ENCODE results near the gene CLSTN2. TPM values are rescaled to one million over a fixed set of nuclear protein-coding genes. Genes with fewer than 3 reads are reported as not detected.

The CLSTN2 gene
- total RNA-seq, 1 experiment from 2014 or later: 0.68 TPM

- no peak overlapping the region for H4K91ac ChIP-seq (ENCODE audit: insufficient read length, low read depth, low read length)
- H3K18ac ChIP-seq (ENCODE audit: insufficient read length, low read depth, low read length): no peak overlapping the region
- H2AK5ac ChIP-seq (ENCODE audit: insufficient read length, low read length): no peak overlapping the region
- H2BK120ac ChIP-seq (ENCODE audit: low read depth, low read length, poor library complexity, severe bottlenecking): no peak overlapping the region
- H3K23me2 ChIP-seq (ENCODE audit: insufficient read length, low read depth, low read length, poor library complexity, severe bottlenecking): no peaks in the 10 kb centered on the region
- H3K9ac ChIP-seq (ENCODE audit: extremely low read depth, insufficient read length, low read length): no peak overlapping the region
- no peaks in the 10 kb centered on the region for H3K4me1 ChIP-seq (ENCODE audit: insufficient read depth, low read length)
- no CpG with 5 or more reads among the region's 1 CpG for WGBS (ENCODE audit: extremely low coverage, insufficient read length, low lambda C conversion rate)
- 0 out of 2 replicates have a peak, but pooled peaks cover 1% of the 10 kb centered on the region for H3K27me3 Mint-ChIP-seq (ENCODE audit: low read depth)
- H3K14ac ChIP-seq (ENCODE audit: insufficient read depth, low read length): no peak overlapping the region
- no peaks in the 10 kb centered on the region for H3K27me3 ChIP-seq (ENCODE audit: insufficient read depth, low read length)
- no peaks in the 10 kb centered on the region for H4K20me1 ChIP-seq (ENCODE audit: control insufficient read depth, insufficient read depth, insufficient read length)
- H3K4me2 ChIP-seq (ENCODE audit: insufficient read depth, insufficient read length, low read length): no peak overlapping the region
- no peak overlapping the region for H2BK20ac ChIP-seq (ENCODE audit: low read depth, low read length, poor library complexity, severe bottlenecking)
- no peak overlapping the region for H3K23ac ChIP-seq (ENCODE audit: insufficient read length, low read depth, low read length)
- no peak for DNase-seq
- no peak overlapping the region for H2BK12ac ChIP-seq (ENCODE audit: insufficient read length, low read depth, low read length)
- H3K4me1 Mint-ChIP-seq: 0 out of 4 replicates have a peak, but pooled peaks cover 0 to 3% of the 10 kb centered on the region in 2 experiments
- no peaks in the 10 kb centered on the region for H3K9me3 ChIP-seq (ENCODE audit: control insufficient read depth, low read depth, low read length)
- no peaks in the 10 kb centered on the region for H3K79me1 ChIP-seq (ENCODE audit: insufficient read depth, low read depth, low read length, poor library complexity, severe bottlenecking)
- no peak overlapping the region for H4K5ac ChIP-seq (ENCODE audit: insufficient read length, low read depth, low read length)
- no peak overlapping the region for H2BK5ac ChIP-seq (ENCODE audit: insufficient read length, low read length)
- no peak overlapping the region for H3K4me3 Mint-ChIP-seq
- no peak overlapping the region for H3K27ac Mint-ChIP-seq
- no peaks in the 10 kb centered on the region for H3K79me2 ChIP-seq (ENCODE audit: insufficient read depth, low read length)
- H2BK15ac ChIP-seq (ENCODE audit: low read depth, low read length): no peak overlapping the region
- H3K4ac ChIP-seq (ENCODE audit: low read depth, low read length): no peak overlapping the region
- no peaks in the 10 kb centered on the region; a peak in 1 of 5 replicates for H3K9me3 Mint-ChIP-seq
- peaks cover 0 to 5% (median 0%) of the 10 kb centered on the region in 3 experiments; a peak in 2 of 7 replicates for H3K36me3 Mint-ChIP-seq (ENCODE audit: insufficient read depth in 1 of 3, low read depth in 3 of 3)
- H2AFZ ChIP-seq (ENCODE audit: low read length): no peak overlapping the region
- TF ChIP-seq CTCF (conservative IDR thresholded peaks at IDR 0.05): no peak
- H4K8ac ChIP-seq (replicated peaks; ENCODE audit: insufficient read length, low read depth, low read length): no peak overlapping the region
- H3K27ac ChIP-seq (ENCODE audit: insufficient read length, low read depth, low read length): no peak overlapping the region
- no peak overlapping the region for H3T11ph ChIP-seq (ENCODE audit: low read length)
- no peak overlapping the region for H3K56ac ChIP-seq (ENCODE audit: insufficient read length, low read depth, low read length)
Observed at GRCh38 chr3:140493271-140493670, 558.3 kb downstream of the CLSTN2 start.

Data from H9 (cell line).